HEK293 (cell line): Measurements from ENCODE around the gene LRP1-AS.

Experiments
- CTCF ChIA-PET: fragments of 350-600 bp; formaldehyde crosslinking; extraction: SDS; loops from one replicate; lab custom pipeline; 2021; ENCODE audit warnings: antibody characterized with exemption; lab: Yijun Ruan, JAX
- POLR2A ChIA-PET: fragments of 300-600 bp; formaldehyde crosslinking; extraction: SDS; loops from one replicate; lab custom pipeline; 2020; ENCODE audit warnings: antibody characterized with exemption, inconsistent platforms; lab: Yijun Ruan, JAX
- H3K27ac ChIP-seq: fragments of 200-500 bp; sonication (Bioruptor generic); 2 replicates; pipeline ENCODE4 v1.5.1; 2014; ENCODE audit warnings: low read depth, low read length, control low read depth, inconsistent platforms; ENCODE audit errors: extremely low read depth
- H3K36me3 ChIP-seq, 2 experiments: fragments of 200-500 bp in 1 of 2; sonication (Bioruptor generic) in 1 of 2; 1 replicate in 1 of 2; 2 replicates in 1 of 2; pipeline ENCODE4 v1.5.1; 2014 to 2017; ENCODE audit warnings: inconsistent platforms in 2 of 2, low read length in 2 of 2; ENCODE audit not compliant: control insufficient read depth in 2 of 2, insufficient read depth in 1 of 2
- H3K4me1 ChIP-seq: fragments of 200-500 bp; sonication (Bioruptor generic); 2 replicates; pipeline ENCODE4 v1.5.1; 2014; ENCODE audit warnings: mild to moderate bottlenecking, low read length, inconsistent platforms; ENCODE audit not compliant: control insufficient read depth, insufficient read depth
- H3K4me3 ChIP-seq: 2 replicates; pipeline ENCODE4 v1.5.1; 2011; ENCODE audit warnings: low read depth, mild to moderate bottlenecking, control low read depth, low read length, moderate library complexity
- H3K9me3 ChIP-seq: fragments of 200-500 bp; sonication (Bioruptor generic); 2 replicates; pipeline ENCODE4 v1.5.1; 2014; ENCODE audit warnings: low read depth, low read length, inconsistent platforms; ENCODE audit not compliant: control insufficient read depth, insufficient read depth
- BCL11B ChIP-seq: fragments of 450-650 bp; formaldehyde crosslinking; IDR thresholded peaks from 2 replicates; pipeline ENCODE4 v1.5.1; 2016; ENCODE audit warnings: low read depth, missing biosample characterization, missing genetic modification characterization
- GLI4 ChIP-seq: fragments of 450-650 bp; formaldehyde crosslinking; IDR thresholded peaks from 2 replicates; pipeline ENCODE4 v1.5.1; 2016; ENCODE audit warnings: missing biosample characterization, missing genetic modification characterization
- GLIS1 ChIP-seq: fragments of 450-650 bp; formaldehyde crosslinking; IDR thresholded peaks from 2 replicates; pipeline ENCODE4 v1.5.1; 2016; ENCODE audit warnings: missing biosample characterization, missing genetic modification characterization
- HOXC10 ChIP-seq: sonication (generic); formaldehyde crosslinking; IDR thresholded peaks from 2 replicates; pipeline ENCODE4 v1.8.1; 2023; ENCODE audit warnings: mild to moderate bottlenecking, missing genetic modification reagents
- HOXD13 ChIP-seq: sonication (generic); formaldehyde crosslinking; IDR thresholded peaks from 2 replicates; pipeline ENCODE4 v1.8.0; 2022; ENCODE audit warnings: missing genetic modification reagents, borderline replicate concordance
- REPIN1 ChIP-seq: fragments of 450-650 bp; formaldehyde crosslinking; IDR thresholded peaks from 2 replicates; pipeline ENCODE4 v1.5.1; 2017; ENCODE audit warnings: missing biosample characterization, missing genetic modification characterization, low read depth
- SP7 ChIP-seq: fragments of 450-650 bp; formaldehyde crosslinking; IDR thresholded peaks from 2 replicates; pipeline ENCODE4 v1.5.1; 2016; ENCODE audit warnings: missing biosample characterization, missing genetic modification characterization
- TCF7L2 ChIP-seq: IDR thresholded peaks from 2 replicates; pipeline ENCODE4 v1.6.1; 2011; ENCODE audit warnings: low read depth, mild to moderate bottlenecking, inconsistent platforms, low read length, moderate library complexity, borderline replicate concordance
- YY1 ChIP-seq: fragments of 450-650 bp; formaldehyde crosslinking; IDR thresholded peaks from 2 replicates; pipeline ENCODE4 v1.5.1; 2018; ENCODE audit warnings: missing biosample characterization, missing genetic modification characterization
- ZBTB20 ChIP-seq: fragments of 450-650 bp; formaldehyde crosslinking; IDR thresholded peaks from 2 replicates; pipeline ENCODE4 v1.5.1; 2016; ENCODE audit warnings: missing biosample characterization, missing genetic modification characterization
- ZEB2 ChIP-seq: fragments of 450-650 bp; formaldehyde crosslinking; IDR thresholded peaks from 2 replicates; pipeline ENCODE4 v1.5.1; 2016; ENCODE audit warnings: missing biosample characterization, missing genetic modification characterization
- ZFP37 ChIP-seq: fragments of 450-650 bp; formaldehyde crosslinking; IDR thresholded peaks from 2 replicates; pipeline ENCODE4 v1.5.1; 2016; ENCODE audit warnings: missing biosample characterization, missing genetic modification characterization
- ZNF133 ChIP-seq: fragments of 450-650 bp; formaldehyde crosslinking; IDR thresholded peaks from 2 replicates; pipeline ENCODE4 v1.5.1; 2016; ENCODE audit warnings: missing biosample characterization, missing genetic modification characterization
- ZNF214 ChIP-seq: fragments of 450-650 bp; formaldehyde crosslinking; IDR thresholded peaks from 2 replicates; pipeline ENCODE4 v1.5.1; 2017; ENCODE audit warnings: missing biosample characterization, mild to moderate bottlenecking, missing genetic modification characterization, borderline replicate concordance
- ZNF23 ChIP-seq: fragments of 450-650 bp; formaldehyde crosslinking; IDR thresholded peaks from 2 replicates; pipeline ENCODE4 v1.5.1; 2016; ENCODE audit warnings: missing biosample characterization, missing genetic modification characterization, borderline replicate concordance
- ZNF335 ChIP-seq: fragments of 450-650 bp; formaldehyde crosslinking; conservative IDR thresholded peaks from 2 replicates; pipeline ENCODE4 v1.5.1; 2016; ENCODE audit warnings: missing biosample characterization, missing genetic modification characterization
- ZNF391 ChIP-seq: fragments of 450-650 bp; formaldehyde crosslinking; IDR thresholded peaks from 2 replicates; pipeline ENCODE4 v1.5.1; 2016; ENCODE audit warnings: low read depth, missing biosample characterization, missing genetic modification characterization, borderline replicate concordance
- ZNF416 ChIP-seq: fragments of 450-650 bp; formaldehyde crosslinking; IDR thresholded peaks from 2 replicates; pipeline ENCODE4 v1.5.1; 2016; ENCODE audit warnings: missing biosample characterization, missing genetic modification characterization
- ZNF621 ChIP-seq: fragments of 450-650 bp; formaldehyde crosslinking; IDR thresholded peaks from 2 replicates; pipeline ENCODE4 v1.5.1; 2017; ENCODE audit warnings: missing biosample characterization, missing genetic modification characterization
- ZNF76 ChIP-seq: fragments of 450-650 bp; formaldehyde crosslinking; IDR thresholded peaks from 2 replicates; pipeline ENCODE4; 2016; ENCODE audit warnings: low read depth, missing biosample characterization, missing genetic modification characterization, borderline replicate concordance
- TF ChIP-seq, protein P1 (sequence below): fragments of 450-650 bp; formaldehyde crosslinking; IDR thresholded peaks from 2 replicates; pipeline ENCODE4 v1.5.1; 2016; ENCODE audit warnings: missing biosample characterization, missing genetic modification characterization
- TF ChIP-seq, protein P2 (sequence below): fragments of 450-650 bp; formaldehyde crosslinking; IDR thresholded peaks from 2 replicates; pipeline ENCODE4 v1.5.1; 2016; ENCODE audit warnings: missing biosample characterization, missing genetic modification characterization
- TF ChIP-seq, protein P3 (sequence below): fragments of 450-650 bp; formaldehyde crosslinking; IDR thresholded peaks from 2 replicates; pipeline ENCODE4 v1.5.1; 2016; ENCODE audit warnings: missing biosample characterization, missing genetic modification characterization

LRP1-AS gene

DNA sequence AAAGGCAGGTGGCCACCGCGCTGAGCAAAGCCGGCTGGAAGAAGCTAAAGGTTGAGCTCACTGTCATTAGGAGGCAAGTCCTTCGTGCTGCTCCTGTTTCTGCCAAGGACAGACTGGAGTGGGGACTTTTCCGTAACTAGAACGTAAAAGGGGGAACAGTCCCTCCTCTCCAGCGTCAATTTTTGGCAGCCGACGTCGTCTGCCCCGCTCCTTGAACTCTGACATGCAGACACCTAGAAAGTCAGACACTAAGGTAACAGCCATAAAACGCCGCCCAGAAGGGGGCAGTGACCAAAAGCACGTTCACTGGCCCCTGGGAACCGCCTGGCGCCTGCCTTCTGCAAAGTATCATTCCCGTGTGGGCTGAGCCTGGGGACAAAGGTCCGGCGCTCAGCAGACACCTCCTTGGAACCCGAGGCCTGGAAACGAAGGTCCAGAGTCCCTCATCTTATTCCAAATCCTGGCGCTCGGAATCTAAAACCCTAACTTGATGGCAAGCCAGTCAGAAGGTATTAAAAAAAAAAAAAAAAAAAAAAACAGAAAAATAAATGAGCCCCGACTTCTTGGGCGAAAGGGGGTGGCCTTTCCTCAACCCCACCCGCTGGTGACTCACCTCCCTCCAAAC, 20.2 kb downstream of the LRP1-AS start (continued):
- TF ChIP-seq, protein P1, sequence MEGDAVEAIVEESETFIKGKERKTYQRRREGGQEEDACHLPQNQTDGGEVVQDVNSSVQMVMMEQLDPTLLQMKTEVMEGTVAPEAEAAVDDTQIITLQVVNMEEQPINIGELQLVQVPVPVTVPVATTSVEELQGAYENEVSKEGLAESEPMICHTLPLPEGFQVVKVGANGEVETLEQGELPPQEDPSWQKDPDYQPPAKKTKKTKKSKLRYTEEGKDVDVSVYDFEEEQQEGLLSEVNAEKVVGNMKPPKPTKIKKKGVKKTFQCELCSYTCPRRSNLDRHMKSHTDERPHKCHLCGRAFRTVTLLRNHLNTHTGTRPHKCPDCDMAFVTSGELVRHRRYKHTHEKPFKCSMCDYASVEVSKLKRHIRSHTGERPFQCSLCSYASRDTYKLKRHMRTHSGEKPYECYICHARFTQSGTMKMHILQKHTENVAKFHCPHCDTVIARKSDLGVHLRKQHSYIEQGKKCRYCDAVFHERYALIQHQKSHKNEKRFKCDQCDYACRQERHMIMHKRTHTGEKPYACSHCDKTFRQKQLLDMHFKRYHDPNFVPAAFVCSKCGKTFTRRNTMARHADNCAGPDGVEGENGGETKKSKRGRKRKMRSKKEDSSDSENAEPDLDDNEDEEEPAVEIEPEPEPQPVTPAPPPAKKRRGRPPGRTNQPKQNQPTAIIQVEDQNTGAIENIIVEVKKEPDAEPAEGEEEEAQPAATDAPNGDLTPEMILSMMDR (tag by site-specific recombination): peak; percentile 76
- TF ChIP-seq ZNF23 (no peak), ZNF621 (tag by site-specific recombination) (no peak)

DNA sequence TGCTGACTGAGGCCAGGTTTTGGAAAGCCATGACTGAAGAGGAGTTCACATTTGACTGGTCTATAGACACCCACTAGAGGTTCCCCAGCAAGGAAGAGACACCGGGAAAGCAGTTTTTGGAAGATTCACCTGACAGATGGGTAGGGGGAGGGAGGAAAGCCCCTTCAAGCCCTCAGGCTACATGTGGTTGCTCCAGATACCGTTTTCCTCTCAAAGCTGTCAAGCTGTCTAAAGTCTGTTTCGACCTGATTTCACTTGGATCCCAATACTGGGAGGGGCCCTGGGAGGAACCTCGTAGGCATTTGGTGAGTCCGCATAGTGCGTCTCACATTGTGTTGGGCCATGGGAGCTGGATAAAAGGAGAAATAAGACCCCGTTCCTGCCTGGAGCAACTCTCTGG, 20.9 kb downstream of the LRP1-AS start:
- Histone ChIP-seq H3K27ac (peak overlapping the region; percentile 57; the same call in 1 of the 2 replicates), H3K4me3 (no peak overlapping the region), H3K9me3 (no peaks in the 10 kb centered on the region), H3K36me3 (no peaks in the 10 kb centered on the region), H3K4me1 (peaks cover 10% of the 10 kb centered on the region)
- ChIA-PET POLR2A (interaction anchor here (2.0 to 2.6 kb wide), 2 partner anchors 15 to 39 kb away, joined by 11 to 27 read pairs; partner anchors contain the start of genes NAB2 and STAT6), CTCF (interaction anchor here (0.8 to 8.9 kb wide), 3 partner anchors 46 to 94 kb away, joined by 3 to 259 read pairs (median 141); no protein-coding TSS in a partner anchor)
- TF ChIP-seq TCF7L2 (no peak), HOXC10 (CRISPR knock-in tag) (no peak), ZNF214 (tag by site-specific recombination) (no peak), BCL11B (tag by site-specific recombination) (no peak), ZNF133 (tag by site-specific recombination) (no peak), ZBTB20 (tag by site-specific recombination) (no peak), ZNF76 (tag by site-specific recombination) (no peak), ZEB2 (tag by site-specific recombination) (no peak), HOXD13 (CRISPR knock-in tag) (no peak), REPIN1 (tag by site-specific recombination) (no peak), ZFP37 (no peak), GLI4 (tag by site-specific recombination) (no peak), ZNF416 (no peak), ZNF335 (tag by site-specific recombination) (no peak), SP7 (tag by site-specific recombination) (no peak), YY1 (tag by site-specific recombination) (no peak), GLIS1 (no peak), ZNF391 (tag by site-specific recombination) (no peak)
- TF ChIP-seq, protein P2, sequence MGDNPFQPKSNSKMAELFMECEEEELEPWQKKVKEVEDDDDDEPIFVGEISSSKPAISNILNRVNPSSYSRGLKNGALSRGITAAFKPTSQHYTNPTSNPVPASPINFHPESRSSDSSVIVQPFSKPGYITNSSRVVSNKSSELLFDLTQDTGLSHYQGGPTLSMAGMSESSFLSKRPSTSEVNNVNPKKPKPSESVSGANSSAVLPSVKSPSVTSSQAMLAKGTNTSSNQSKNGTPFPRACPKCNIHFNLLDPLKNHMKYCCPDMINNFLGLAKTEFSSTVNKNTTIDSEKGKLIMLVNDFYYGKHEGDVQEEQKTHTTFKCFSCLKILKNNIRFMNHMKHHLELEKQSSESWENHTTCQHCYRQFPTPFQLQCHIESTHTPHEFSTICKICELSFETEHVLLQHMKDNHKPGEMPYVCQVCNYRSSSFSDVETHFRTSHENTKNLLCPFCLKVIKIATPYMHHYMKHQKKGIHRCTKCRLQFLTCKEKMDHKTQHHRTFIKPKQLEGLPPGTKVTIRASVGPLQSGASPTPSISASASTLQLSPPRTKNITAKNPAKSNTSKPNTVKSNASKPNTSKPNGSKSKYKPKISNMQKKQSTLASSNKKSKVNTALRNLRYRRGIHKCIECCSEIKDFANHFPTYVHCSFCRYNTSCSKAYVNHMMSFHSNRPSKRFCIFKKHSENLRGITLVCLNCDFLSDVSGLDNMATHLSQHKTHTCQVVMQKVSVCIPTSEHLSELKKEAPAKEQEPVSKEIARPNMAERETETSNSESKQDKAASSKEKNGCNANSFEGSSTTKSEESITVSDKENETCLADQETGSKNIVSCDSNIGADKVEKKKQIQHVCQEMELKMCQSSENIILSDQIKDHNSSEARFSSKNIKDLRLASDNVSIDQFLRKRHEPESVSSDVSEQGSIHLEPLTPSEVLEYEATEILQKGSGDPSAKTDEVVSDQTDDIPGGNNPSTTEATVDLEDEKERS (tag by site-specific recombination): no peak
- TF ChIP-seq, protein P3, sequence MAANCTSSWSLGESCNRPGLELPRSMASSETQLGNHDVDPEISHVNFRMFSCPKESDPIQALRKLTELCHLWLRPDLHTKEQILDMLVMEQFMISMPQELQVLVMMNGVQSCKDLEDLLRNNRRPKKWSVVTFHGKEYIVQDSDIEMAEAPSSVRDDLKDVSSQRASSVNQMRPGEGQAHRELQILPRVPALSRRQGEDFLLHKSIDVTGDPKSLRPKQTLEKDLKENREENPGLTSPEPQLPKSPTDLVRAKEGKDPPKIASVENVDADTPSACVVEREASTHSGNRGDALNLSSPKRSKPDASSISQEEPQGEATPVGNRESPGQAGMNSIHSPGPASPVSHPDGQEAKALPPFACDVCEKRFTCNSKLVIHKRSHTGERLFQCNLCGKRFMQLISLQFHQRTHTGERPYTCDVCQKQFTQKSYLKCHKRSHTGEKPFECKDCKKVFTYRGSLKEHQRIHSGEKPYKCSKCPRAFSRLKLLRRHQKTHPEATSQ (tag by site-specific recombination): no peak
